ENCODE results near the gene APLF.

GRCh38 chr2:68505603-68506159 is 38.3 kb downstream of the APLF start:
- TF ChIP-seq CTCF (conservative IDR thresholded peaks at IDR 0.05; ENCODE audit: low read depth, low read length) (no peak), EZH2 (IDR thresholded peaks at IDR 0.05; ENCODE audit: low read length, unreplicated experiment) (no peak), EZH2phosphoT487 (IDR thresholded peaks at IDR 0.05; ENCODE audit: borderline replicate concordance, low read length) (no peak)
